ENCODE measurements around the gene MAPK10.

GRCh38 chr4:86174506-86174905 is 185.3 kb downstream of the MAPK10 start:
- TF ChIP-seq RAD21 (IDR thresholded peaks at IDR 0.05), result no peak
- TF ChIP-seq CTCF (IDR thresholded peaks at IDR 0.05; ENCODE audit: low read depth, low read length, missing input control), result no peak
- no peak for TF ChIP-seq ZBTB33 (IDR thresholded peaks at IDR 0.05)

Measured in liver (tissue), 3 donors.